ENCODE results near the gene PIH1D2. TPM values are rescaled to one million over a fixed set of nuclear protein-coding genes. Genes with fewer than 3 reads are reported as not detected.

Gene PIH1D2
- total and polyA plus RNA-seq, 8 donors, result 0.69 to 1.5 (median 1.1) TPM

- 21% methylated on average over 10 of the region's 10 CpGs for WGBS, 2 donors
- intact Hi-C loops (cut with DNase I), result no loop called here
- H3K27me3 ChIP-seq, result no peaks in the 10 kb centered on the region
- H3K4me3 ChIP-seq, result peak overlapping the region; percentile 80 to 97 (median 88)
- FAIRE-seq (no peak), DNase-seq (no peak), ATAC-seq (peak in 1 of 4 donors; percentile 6)
- peaks cover 0 to 5% (median 0%) of the 10 kb centered on the region in 3 donors for H3K4me1 ChIP-seq
- TF ChIP-seq CTCF (IDR thresholded peaks at IDR 0.05), result no peak
- H3K9me3 ChIP-seq, result no peaks in the 10 kb centered on the region
- peaks cover 0 to 12% (median 0%) of the 10 kb centered on the region in 3 donors for H3K36me3 ChIP-seq
- H3K27ac ChIP-seq, result peak overlapping the region; percentile 72 to 93 (median 84)
Observed at GRCh38 chr11:112024178-112024772, 49.5 kb downstream of the PIH1D2 start.

GRCh38 chr11:112023104-112023503 lies 50.7 kb downstream of the PIH1D2 start:
- intact Hi-C loops (cut with DNase I), result no loop called here
- WGBS, 2 donors, result 92 to 95% methylated on average over 3 of the region's 3 CpGs
- no peaks in the 10 kb centered on the region for H3K9me3 ChIP-seq
- H3K27me3 ChIP-seq, result no peaks in the 10 kb centered on the region
- TF ChIP-seq CTCF (IDR thresholded peaks at IDR 0.05), result no peak
- no peak for DNase-seq
- ATAC-seq, result no peak
- H3K36me3 ChIP-seq, result peaks cover 0 to 18% (median 0%) of the 10 kb centered on the region in 3 donors
- FAIRE-seq, result no peak
- no peak overlapping the region for H3K4me3 ChIP-seq
- peaks cover 2 to 9% (median 5%) of the 10 kb centered on the region in 3 donors for H3K4me1 ChIP-seq
- no peak overlapping the region for H3K27ac ChIP-seq

DNA sequence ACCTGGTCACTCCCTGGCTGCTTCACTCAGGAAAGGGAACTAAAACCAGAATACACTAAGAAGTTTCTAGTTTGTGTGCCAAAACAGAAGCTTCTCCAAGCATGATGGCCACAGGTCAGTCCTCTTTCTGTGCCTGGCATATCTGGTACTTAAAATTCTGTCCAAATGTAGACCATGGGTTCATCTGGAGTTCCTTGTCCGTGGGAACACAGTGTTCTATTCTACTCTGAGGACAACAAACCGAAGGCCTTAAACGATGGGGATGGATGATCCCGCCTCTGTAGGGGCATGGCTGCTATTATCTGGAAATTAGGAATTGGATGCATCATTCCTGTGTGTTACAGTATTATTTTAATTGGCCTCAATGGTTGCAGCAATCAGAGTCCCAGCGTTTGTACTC lies 54.8 kb downstream of the PIH1D2 start:
- peaks cover 16 to 26% (median 20%) of the 10 kb centered on the region in 3 donors for H3K4me1 ChIP-seq
- no peak overlapping the region for H3K4me3 ChIP-seq
- no peaks in the 10 kb centered on the region for H3K27me3 ChIP-seq
- no peak for FAIRE-seq
- TF ChIP-seq CTCF (IDR thresholded peaks at IDR 0.05), result no peak
- DNase-seq, result no peak
- no peaks in the 10 kb centered on the region for H3K9me3 ChIP-seq
- ATAC-seq, result no peak
- H3K27ac ChIP-seq, result no peak overlapping the region
- peaks cover 0 to 21% (median 0%) of the 10 kb centered on the region in 3 donors for H3K36me3 ChIP-seq
- intact Hi-C loops (cut with DNase I), result no loop called here
- 91 to 94% methylated on average over 5 of the region's 5 CpGs for WGBS, 2 donors

Other genes with a start within 250 kb of the PIH1D2 start
- 10 to 100 TPM; 15.7 to 25.7 (median 21.8) TPM for gene ALG9, start 202.4 kb downstream of the PIH1D2 start, total RNA-seq
- 10 to 100 TPM; 19.8 to 37.0 TPM for gene ALG9, start 202.4 kb downstream of the PIH1D2 start, polyA plus RNA-seq
- gene FDXACB1, start 194.9 kb downstream of the PIH1D2 start, total RNA-seq, result 1 to 10 TPM in 3 of 6 donors, under 1 TPM in 3; 0.51 to 1.2 (median 1.1) TPM
- gene FDXACB1, start 194.9 kb downstream of the PIH1D2 start, polyA plus RNA-seq, result 1 to 10 TPM; 1.6 to 2.1 TPM
- gene CFAP68, start 194.5 kb downstream of the PIH1D2 start, total RNA-seq, result 10 to 100 TPM; 14.3 to 24.9 (median 16.0) TPM
- 10 to 100 TPM; 25.0 to 26.9 TPM for gene CFAP68, start 194.5 kb downstream of the PIH1D2 start, polyA plus RNA-seq
- gene CRYAB, start 162.2 kb downstream of the PIH1D2 start, total RNA-seq, result 10 to 100 TPM in 4 of 6 donors, 1 to 10 TPM in 2; 7.2 to 66.6 (median 16.3) TPM
- 10 to 100 TPM; 36.1 to 81.8 TPM for gene CRYAB, start 162.2 kb downstream of the PIH1D2 start, polyA plus RNA-seq
- gene HSPB2, start 161.3 kb downstream of the PIH1D2 start, total RNA-seq, result under 1 TPM in 5 of 6 donors, not detected in 1; 0.32 to 0.86 (median 0.61) TPM
- gene HSPB2, start 161.3 kb downstream of the PIH1D2 start, polyA plus RNA-seq, result 1 to 10 TPM in 1 of 2 donors, under 1 TPM in 1; 0.85 to 1.5 TPM
- 10 to 100 TPM in 4 of 6 donors, 1 to 10 TPM in 2; 9.3 to 18.5 (median 11.7) TPM for gene C11orf52, start 155.1 kb downstream of the PIH1D2 start, total RNA-seq
- gene C11orf52, start 155.1 kb downstream of the PIH1D2 start, polyA plus RNA-seq, result 10 to 100 TPM; 19.4 to 23.3 TPM
- 10 to 100 TPM in 1 of 6 donors, 1 to 10 TPM in 5; 3.8 to 11.3 (median 5.9) TPM for gene DIXDC1, start 136.7 kb downstream of the PIH1D2 start, total RNA-seq
- 1 to 10 TPM; 3.1 to 4.2 TPM for gene DIXDC1, start 136.7 kb downstream of the PIH1D2 start, polyA plus RNA-seq
- 10 to 100 TPM in 2 of 6 donors, 1 to 10 TPM in 4; 5.5 to 13.9 (median 8.6) TPM for gene DLAT, start 48.6 kb downstream of the PIH1D2 start, total RNA-seq
- 1 to 10 TPM; 4.2 to 8.2 TPM for gene DLAT, start 48.6 kb downstream of the PIH1D2 start, polyA plus RNA-seq
- gene NKAPD1, start 282 bp upstream of the PIH1D2 start, total RNA-seq, result 10 to 100 TPM in 2 of 6 donors, 1 to 10 TPM in 4; 7.5 to 13.4 (median 9.1) TPM
- 1 to 10 TPM; 7.0 to 8.5 TPM for gene NKAPD1, start 282 bp upstream of the PIH1D2 start, polyA plus RNA-seq
- 10 to 100 TPM; 12.7 to 22.4 (median 17.7) TPM for gene TIMM8B, start 12.7 kb upstream of the PIH1D2 start, total RNA-seq
- 10 to 100 TPM; 38.5 to 49.4 TPM for gene TIMM8B, start 12.7 kb upstream of the PIH1D2 start, polyA plus RNA-seq
- 10 to 100 TPM; 30.4 to 49.9 (median 39.7) TPM for gene SDHD, start 12.9 kb upstream of the PIH1D2 start, total RNA-seq
- 10 to 100 TPM; 28.5 to 53.1 TPM for gene SDHD, start 12.9 kb upstream of the PIH1D2 start, polyA plus RNA-seq
- 10 to 100 TPM in 1 of 6 donors, 1 to 10 TPM in 4, under 1 TPM in 1; 0.83 to 12.1 (median 4.5) TPM for gene IL18, start 90.1 kb upstream of the PIH1D2 start, total RNA-seq
- gene IL18, start 90.1 kb upstream of the PIH1D2 start, polyA plus RNA-seq, result 1 to 10 TPM; 9.1 to 9.8 TPM
- gene TEX12, start 93.4 kb upstream of the PIH1D2 start, total RNA-seq, result not detected
- under 1 TPM in 1 of 2 donors, not detected in 1; 0.19 TPM for gene TEX12, start 93.4 kb upstream of the PIH1D2 start, polyA plus RNA-seq
- 1 to 10 TPM in 5 of 6 donors, under 1 TPM in 1; 0.59 to 4.1 (median 1.7) TPM for gene BCO2, start 101.5 kb upstream of the PIH1D2 start, total RNA-seq
- gene BCO2, start 101.5 kb upstream of the PIH1D2 start, polyA plus RNA-seq, result 1 to 10 TPM; 3.4 to 10.0 TPM
- 10 to 100 TPM in 3 of 6 donors, 1 to 10 TPM in 3; 7.0 to 15.3 (median 10.5) TPM for gene PTS, start 152.4 kb upstream of the PIH1D2 start, total RNA-seq
- 10 to 100 TPM; 33.0 to 41.5 TPM for gene PTS, start 152.4 kb upstream of the PIH1D2 start, polyA plus RNA-seq
- gene PLET1, start 186.8 kb upstream of the PIH1D2 start, total RNA-seq, result not detected
- gene PLET1, start 186.8 kb upstream of the PIH1D2 start, polyA plus RNA-seq, result not detected

Data from pancreas (tissue), 10 donors.